Panc1 (cell line): ENCODE results near the gene RXFP3. TPM values are rescaled to one million over a fixed set of nuclear protein-coding genes. Genes with fewer than 3 reads are reported as not detected.

Source experiments
- ATAC-seq: fragments of 200-7000 bp; cut with Tn5 transposase; 2 replicates; pipeline ENCODE4 v1.9.1; 2020; ENCODE audit warnings: mild to moderate bottlenecking, moderate library complexity
- BruUV-seq: library from RNA; stranded (reverse); fragments of 400-500 nt; replicated peaks from 2 replicates; lab custom pipeline; 2021; lab: Mats Ljungman, UMichigan
- CTCF ChIA-PET: fragments of 300-600 bp; sonication (Branson Sonifier 250); formaldehyde crosslinking; loops from one replicate; lab custom pipeline; 2022; ENCODE audit warnings: antibody characterized with exemption; lab: Charles Lee
- POLR2A ChIA-PET: fragments of 300-600 bp; sonication (Branson Sonifier 250); formaldehyde crosslinking; loops from one replicate; lab custom pipeline; 2022; ENCODE audit warnings: antibody characterized with exemption; lab: Charles Lee
- DNase-seq: peaks from one replicate; pipeline ENCODE4 v3.0.0-alpha.2; 2010; ENCODE audit warnings: low read depth, low spot score
- H3K27ac ChIP-seq: 2 replicates; pipeline ENCODE4 v1.5.1; 2011; ENCODE audit warnings: mild to moderate bottlenecking, low read length, inconsistent platforms
- H3K27me3 ChIP-seq: fragments of 200-500 bp; sonication (Bioruptor generic); 2 replicates; pipeline ENCODE4 v1.6.0; 2014; ENCODE audit warnings: low read length, inconsistent platforms; ENCODE audit not compliant: control insufficient read depth, insufficient read depth
- H3K36me3 ChIP-seq: fragments of 200-500 bp; sonication (Bioruptor generic); 2 replicates; pipeline ENCODE4 v1.5.1; 2014; ENCODE audit warnings: inconsistent platforms, mild to moderate bottlenecking, low read length, moderate library complexity; ENCODE audit not compliant: control insufficient read depth, insufficient read depth
- H3K4me1 ChIP-seq: 2 replicates; pipeline ENCODE4 v1.5.1; 2011; ENCODE audit warnings: inconsistent platforms, mild to moderate bottlenecking, low read length, moderate library complexity; ENCODE audit not compliant: control insufficient read depth, insufficient read depth
- H3K4me3 ChIP-seq, 2 experiments: 2 replicates each; pipeline ENCODE4 v1.5.1; 2011 to 2012; ENCODE audit warnings: low read depth in 2 of 2, low read length in 2 of 2, mild to moderate bottlenecking in 2 of 2, inconsistent platforms in 1 of 2, moderate library complexity in 1 of 2
- H3K9me3 ChIP-seq: fragments of 200-500 bp; sonication (Bioruptor generic); 2 replicates; pipeline ENCODE4 v1.5.1; 2014; ENCODE audit warnings: low read depth, mild to moderate bottlenecking, inconsistent platforms, low read length, moderate library complexity; ENCODE audit not compliant: control insufficient read depth, insufficient read depth
- CTCF ChIP-seq: fragments of 450-650 bp; IDR thresholded peaks from 2 replicates; pipeline ENCODE4 v1.5.1; 2017; ENCODE audit warnings: mild to moderate bottlenecking
- POLR2AphosphoS5 ChIP-seq: IDR thresholded peaks from 2 replicates; pipeline ENCODE4 v1.6.1; 2012; ENCODE audit warnings: mild to moderate bottlenecking, low read depth, low read length, moderate library complexity
- REST ChIP-seq, 2 experiments: IDR thresholded peaks; 2 replicates each; pipeline ENCODE4 v1.6.1; 2011 to 2012; ENCODE audit warnings: low read depth in 2 of 2, control low read depth in 1 of 2, low read length in 1 of 2, mild to moderate bottlenecking in 1 of 2, moderate library complexity in 1 of 2; ENCODE audit not compliant: insufficient read depth in 1 of 2
- SIN3A ChIP-seq: IDR thresholded peaks from 2 replicates; pipeline ENCODE4 v1.6.1; 2012; ENCODE audit warnings: low read depth, mild to moderate bottlenecking, low read length, moderate library complexity, borderline replicate concordance; ENCODE audit not compliant: insufficient read depth
- TCF7L2 ChIP-seq: IDR thresholded peaks from 2 replicates; pipeline ENCODE4 v1.6.1; 2011; ENCODE audit warnings: mild to moderate bottlenecking, low read depth, low read length, inconsistent platforms
- in situ Hi-C: cut with HindIII; loops from 2 replicates; pipeline ENCODE4 v1.10.0; 2016; ENCODE audit warnings: low sequenced_read_pairs, low pct_unique_long_range_greater_than_20kb
- intact Hi-C: fragments of 100-400 bp; cut with micrococcal nuclease; formaldehyde crosslinking; loops from one replicate; pipeline ENCODE4 v1.10.0; 2022; ENCODE audit not compliant: unreplicated experiment
- total RNA-seq: library from RNA; stranded (reverse); gene quantifications from one replicate; pipeline ENCODE4 v1.2.1, GENCODE V29; 2021; ENCODE audit not compliant: unreplicated experiment

Gene RXFP3
- total RNA-seq, 1 experiment from 2014 or later: not detected

- no peak overlapping the region for H3K4me3 ChIP-seq
- no peaks in the 10 kb centered on the region for H3K36me3 ChIP-seq
- in situ Hi-C loops: no loop called here
- no peaks in the 10 kb centered on the region for H3K9me3 ChIP-seq
- DNase-seq (no peak), ATAC-seq (no peak)
- H3K27me3 ChIP-seq: peaks cover 15% of the 10 kb centered on the region
- TF ChIP-seq CTCF: no peak
- TF ChIP-seq REST (IDR thresholded peaks at IDR 0.05; ENCODE audit: insufficient read depth in 1 of 2, low read depth in 2 of 2, low read length in 1 of 2): peak; percentile 82 to 86
- intact Hi-C loops: loop anchor here (10.0 kb wide), 2 partner anchors 351 to 461 kb away; no protein-coding TSS in a partner anchor
- H3K4me1 ChIP-seq: no peaks in the 10 kb centered on the region
- POLR2A ChIA-PET: no interaction called here
- H3K27ac ChIP-seq: no peak overlapping the region
- CTCF ChIA-PET: no interaction called here
- no TSS peak for BruUV-seq
Measured at GRCh38 chr5:33936004-33936380, 194 bp upstream of the RXFP3 start.

GRCh38 chr5:33937017-33937706 lies 976 bp downstream of the RXFP3 start:
- CTCF ChIA-PET: no interaction called here

More at GRCh38 chr5:33937017-33937706, 976 bp downstream of the RXFP3 start:
- H3K27me3 ChIP-seq: peaks cover 15% of the 10 kb centered on the region
- H3K4me1 ChIP-seq: no peaks in the 10 kb centered on the region
- intact Hi-C loops: loop anchor here (10.0 kb wide), 2 partner anchors 352 to 462 kb away; no protein-coding TSS in a partner anchor
- no peak overlapping the region for H3K27ac ChIP-seq
- POLR2A ChIA-PET: no interaction called here
- H3K36me3 ChIP-seq: no peaks in the 10 kb centered on the region
- DNase-seq (no peak), ATAC-seq (no peak)
- TF ChIP-seq TCF7L2 (no peak), SIN3A (no peak), POLR2AphosphoS5 (no peak), CTCF (no peak), REST (IDR thresholded peaks at IDR 0.05; ENCODE audit: insufficient read depth in 1 of 2, low read depth in 2 of 2, low read length in 1 of 2) (no peak)
- no TSS peak for BruUV-seq
- in situ Hi-C loops: no loop called here
- H3K9me3 ChIP-seq: no peaks in the 10 kb centered on the region
- H3K4me3 ChIP-seq: no peak overlapping the region
